Endothelial cell of umbilical vein (primary cell): ENCODE results near the gene GATA3. TPM values are rescaled to one million over a fixed set of nuclear protein-coding genes. Genes with fewer than 3 reads are reported as not detected.

ENCODE experiments used
- BruUV-seq: library from RNA; stranded (reverse); fragments of 400-500 nt; replicated peaks from 2 replicates; lab custom pipeline; 2021; lab: Mats Ljungman, UMichigan
- CTCF ChIA-PET: fragments of 300-600, 350-600 bp; sonication (Branson Sonifier 250); formaldehyde crosslinking; loops from one replicate; lab custom pipeline; 2021; ENCODE audit warnings: antibody characterized with exemption, inconsistent platforms; lab: Charles Lee
- POLR2A ChIA-PET: fragments of 300-600, 350-600 bp; sonication (Branson Sonifier 250); formaldehyde crosslinking; loops from one replicate; lab custom pipeline; 2021; ENCODE audit warnings: antibody characterized with exemption, inconsistent platforms; lab: Charles Lee
- DNase-seq: peaks from one replicate; pipeline ENCODE4 v3.0.0-alpha.2; 2011; ENCODE audit warnings: low read depth, low spot score
- FAIRE-seq: peaks from 2 replicates; lab custom pipeline; 2011; peaks lifted over from hg19 to GRCh38; lab: Jason Lieb, UNC
- H2AFZ ChIP-seq: 2 replicates; pipeline ENCODE4 v1.6.0; 2012; ENCODE audit warnings: low read depth, low read length, control low read depth, inconsistent platforms
- H3K27ac ChIP-seq: 2 replicates; pipeline ENCODE4 v1.5.1; 2011; ENCODE audit warnings: low read depth, mild to moderate bottlenecking, control low read depth, low read length, moderate library complexity; ENCODE audit not compliant: insufficient read depth
- H3K27me3 ChIP-seq, 2 experiments: 2 replicates each; pipeline versions ENCODE4 v1.6.0 to v1.6.1; 2011; ENCODE audit warnings: low read length in 2 of 2, mixed read lengths in 1 of 2; ENCODE audit not compliant: control insufficient read depth in 2 of 2, insufficient read depth in 2 of 2
- H3K36me3 ChIP-seq, 2 experiments: 2 replicates in 1 of 2; 3 replicates in 1 of 2; pipeline ENCODE4 v1.5.1; 2011; ENCODE audit warnings: low read length in 2 of 2, mild to moderate bottlenecking in 1 of 2, moderate library complexity in 1 of 2; ENCODE audit not compliant: control insufficient read depth in 2 of 2, insufficient read depth in 2 of 2; ENCODE audit errors: extremely low read depth in 1 of 2
- H3K4me1 ChIP-seq: 3 replicates; pipeline ENCODE4 v1.5.1; 2011; ENCODE audit warnings: mild to moderate bottlenecking, low read length; ENCODE audit not compliant: control insufficient read depth, insufficient read depth; ENCODE audit errors: extremely low read depth
- H3K4me2 ChIP-seq: 2 replicates; pipeline ENCODE4 v1.6.1; 2011; ENCODE audit warnings: low read length, control low read depth, mixed read lengths; ENCODE audit not compliant: insufficient read depth
- H3K4me3 ChIP-seq, 3 experiments: fragments of 200-600 bp in 1 of 3; sonication (generic), shearing (Covaris generic) in 1 of 3; replicated peaks in 1 of 3; 2 replicates each; pipeline ENCODE4 v1.5.1; 2011 to 2016; ENCODE audit warnings: control low read depth in 3 of 3, low read length in 3 of 3, mild to moderate bottlenecking in 2 of 3, inconsistent platforms in 1 of 3, low read depth in 1 of 3, moderate library complexity in 1 of 3; ENCODE audit not compliant: insufficient read depth in 1 of 3
- H3K79me2 ChIP-seq: 2 replicates; pipeline ENCODE4 v1.6.0; 2012; ENCODE audit warnings: low read length, inconsistent platforms; ENCODE audit not compliant: control insufficient read depth, insufficient read depth
- H3K9ac ChIP-seq: replicated peaks from 2 replicates; pipeline ENCODE3; 2011; ENCODE audit warnings: low read length, control low read depth; ENCODE audit not compliant: insufficient read depth; ENCODE audit errors: extremely low read depth
- H3K9me1 ChIP-seq: replicated peaks from 3 replicates; pipeline ENCODE4 v1.6.0; 2011; ENCODE audit warnings: mild to moderate bottlenecking, low read length; ENCODE audit not compliant: control insufficient read depth, insufficient read depth; ENCODE audit errors: extremely low read depth
- H3K9me3 ChIP-seq: replicated peaks from 2 replicates; pipeline ENCODE4 v1.5.1; 2012; ENCODE audit warnings: low read length, inconsistent platforms; ENCODE audit not compliant: control insufficient read depth, insufficient read depth
- H4K20me1 ChIP-seq: replicated peaks from 2 replicates; pipeline ENCODE3; 2011; ENCODE audit warnings: mild to moderate bottlenecking, low read length; ENCODE audit not compliant: control insufficient read depth, insufficient read depth; ENCODE audit errors: extremely low read depth
- EZH2 ChIP-seq: IDR thresholded peaks from 2 replicates; pipeline ENCODE4 v1.6.1; 2012; ENCODE audit warnings: borderline replicate concordance, low read depth, mild to moderate bottlenecking, moderate library complexity, low read length, inconsistent platforms; ENCODE audit not compliant: severe bottlenecking
- FOS ChIP-seq: IDR thresholded peaks from 2 replicates; pipeline ENCODE4 v1.6.1; 2011; ENCODE audit warnings: mild to moderate bottlenecking, low read length, moderate library complexity, borderline replicate concordance; ENCODE audit not compliant: insufficient read depth
- GATA2 ChIP-seq: IDR thresholded peaks from 2 replicates; pipeline ENCODE4 v1.7.0; 2011; ENCODE audit warnings: low read depth, mild to moderate bottlenecking, moderate library complexity, mixed read lengths, low read length; ENCODE audit not compliant: insufficient read length, insufficient read depth
- JUN ChIP-seq: IDR thresholded peaks from 2 replicates; pipeline ENCODE4 v1.6.1; 2011; ENCODE audit warnings: borderline replicate concordance, low read depth; ENCODE audit not compliant: insufficient read length, insufficient read depth
- MAX ChIP-seq: IDR thresholded peaks from 2 replicates; pipeline ENCODE4 v1.6.1; 2011; ENCODE audit not compliant: insufficient read depth, insufficient read length
- MYC ChIP-seq: IDR thresholded peaks from one replicate; pipeline ENCODE4 v1.6.1; 2011; ENCODE audit warnings: mild to moderate bottlenecking, low read depth, low read length
- POLR2A ChIP-seq: IDR thresholded peaks from 2 replicates; pipeline ENCODE4 v1.6.1; 2012; ENCODE audit warnings: low read depth, mild to moderate bottlenecking, control low read depth, low read length
- POLR2AphosphoS5 ChIP-seq: IDR thresholded peaks from 2 replicates; pipeline ENCODE4 v1.6.1; 2012; ENCODE audit warnings: low read depth, mild to moderate bottlenecking, control low read depth, low read length, moderate library complexity; ENCODE audit not compliant: insufficient read depth
- dilution Hi-C: fragments of 300-500 bp; cut with MboI; formaldehyde crosslinking; loops from one replicate; pipeline ENCODE4 v1.15.0; 2019; ENCODE audit warnings: low sequenced_read_pairs; ENCODE audit not compliant: extremely low pct_ligation_motif_present
- intact Hi-C: fragments of 100-400 bp; cut with micrococcal nuclease; formaldehyde crosslinking; loops from one replicate; pipeline ENCODE4 v1.10.0; 2022
- polyA plus RNA-seq, 4 experiments: library from polyadenylated mRNA; depleted of rRNA in 3 of 4; stranded (reverse) in 3 of 4; unstranded in 1 of 4; fragments of >200 nt; gene quantifications; 2 replicates each; pipeline versions ENCODE4 v1.2.1 to v1.2.3, GENCODE V29; 2011 to 2012; ENCODE audit warnings: missing spikeins in 1 of 4
- total RNA-seq: library from RNA; stranded (reverse); gene quantifications from 2 replicates; pipeline ENCODE4 v1.2.3, GENCODE V29; 2021
- TF ChIP-seq, protein P1 (sequence below), 2 donors: IDR thresholded peaks; 1 replicate in 1 of 2; 2 replicates in 1 of 2; pipeline ENCODE4 v1.5.1; 2011; ENCODE audit warnings: low read length in 2 of 2, mild to moderate bottlenecking in 2 of 2, moderate library complexity in 2 of 2, control low read depth in 1 of 2, inconsistent platforms in 1 of 2, low read depth in 1 of 2; ENCODE audit not compliant: insufficient read depth in 1 of 2; ENCODE audit errors: extremely low read depth in 1 of 2

GATA3 gene
- total and polyA plus RNA-seq, 2 donors (not counting 3 experiments of a cell fraction or from before 2014, with no cell fraction given): 9.3 to 33.0 TPM

DNA sequence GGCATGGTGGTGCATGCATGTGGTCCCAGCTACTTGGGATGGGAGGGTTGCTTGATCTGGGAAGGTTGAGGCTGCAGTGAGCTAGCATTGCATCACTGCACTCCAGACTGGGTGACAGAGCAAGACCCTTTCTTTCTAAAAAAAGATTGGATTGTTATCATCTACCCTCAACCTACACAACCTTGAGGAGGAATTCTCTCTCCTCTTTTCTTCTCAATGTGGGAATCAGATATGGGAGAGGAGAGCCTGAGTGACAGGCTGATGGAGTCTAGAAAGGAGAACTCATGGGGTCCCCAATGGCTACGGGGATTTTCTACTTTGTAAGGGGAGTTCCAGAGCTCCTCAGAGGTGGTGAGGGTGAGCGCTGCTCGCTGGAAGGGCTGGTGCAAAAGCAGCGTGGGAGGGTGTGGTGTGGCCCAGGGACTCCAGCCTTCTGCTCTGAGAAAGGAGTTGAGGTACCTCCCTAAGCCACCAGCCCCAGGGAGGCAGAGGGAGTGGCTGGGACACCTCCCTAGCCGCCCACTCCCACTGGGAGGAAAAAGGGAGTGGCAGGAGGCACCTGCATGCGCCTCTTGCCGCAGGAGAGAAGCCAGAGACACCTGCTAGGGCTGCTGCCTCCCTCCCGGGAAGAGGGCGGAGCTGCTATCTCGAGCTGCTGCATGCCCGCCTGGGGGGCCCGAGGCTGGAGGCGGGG, 48.4 kb downstream of the GATA3 start:
- ChIA-PET CTCF (no interaction called here), POLR2A (no interaction called here)
- H3K27ac ChIP-seq: no peak overlapping the region
- peaks cover 2% of the 10 kb centered on the region in 2 experiments for H3K27me3 ChIP-seq
- no peaks in the 10 kb centered on the region for H4K20me1 ChIP-seq
- H3K9me1 ChIP-seq: no peaks in the 10 kb centered on the region
- TF ChIP-seq POLR2A (no peak), MYC (no peak), JUN (no peak), MAX (no peak), EZH2 (no peak), GATA2 (no peak), POLR2AphosphoS5 (no peak), FOS (no peak)
- TF ChIP-seq, protein P1, sequence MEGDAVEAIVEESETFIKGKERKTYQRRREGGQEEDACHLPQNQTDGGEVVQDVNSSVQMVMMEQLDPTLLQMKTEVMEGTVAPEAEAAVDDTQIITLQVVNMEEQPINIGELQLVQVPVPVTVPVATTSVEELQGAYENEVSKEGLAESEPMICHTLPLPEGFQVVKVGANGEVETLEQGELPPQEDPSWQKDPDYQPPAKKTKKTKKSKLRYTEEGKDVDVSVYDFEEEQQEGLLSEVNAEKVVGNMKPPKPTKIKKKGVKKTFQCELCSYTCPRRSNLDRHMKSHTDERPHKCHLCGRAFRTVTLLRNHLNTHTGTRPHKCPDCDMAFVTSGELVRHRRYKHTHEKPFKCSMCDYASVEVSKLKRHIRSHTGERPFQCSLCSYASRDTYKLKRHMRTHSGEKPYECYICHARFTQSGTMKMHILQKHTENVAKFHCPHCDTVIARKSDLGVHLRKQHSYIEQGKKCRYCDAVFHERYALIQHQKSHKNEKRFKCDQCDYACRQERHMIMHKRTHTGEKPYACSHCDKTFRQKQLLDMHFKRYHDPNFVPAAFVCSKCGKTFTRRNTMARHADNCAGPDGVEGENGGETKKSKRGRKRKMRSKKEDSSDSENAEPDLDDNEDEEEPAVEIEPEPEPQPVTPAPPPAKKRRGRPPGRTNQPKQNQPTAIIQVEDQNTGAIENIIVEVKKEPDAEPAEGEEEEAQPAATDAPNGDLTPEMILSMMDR (IDR thresholded peaks at IDR 0.05; ENCODE audit: extremely low read depth in 1 of 2, insufficient read depth in 1 of 2, low read depth in 1 of 2, low read length in 2 of 2): no peak
- H3K4me3 ChIP-seq: no peak overlapping the region
- no peaks in the 10 kb centered on the region for H3K4me1 ChIP-seq
- H3K36me3 ChIP-seq: no peaks in the 10 kb centered on the region
- no peak overlapping the region for H2AFZ ChIP-seq
- intact Hi-C loops: no loop called here
- BruUV-seq: no TSS peak
- no peak overlapping the region for H3K9ac ChIP-seq
- DNase-seq (no peak), FAIRE-seq (no peak)
- H3K79me2 ChIP-seq: no peaks in the 10 kb centered on the region
- dilution Hi-C loops: no loop called here
- no peak overlapping the region for H3K4me2 ChIP-seq
- no peaks in the 10 kb centered on the region for H3K9me3 ChIP-seq
